Mesangial cell (primary cell): ENCODE results near the gene RPL11. TPM values are rescaled to one million over a fixed set of nuclear protein-coding genes. Genes with fewer than 3 reads are reported as not detected.

Source experiments
- total RNA-seq: library from RNA; depleted of rRNA; stranded (reverse); fragments of >200 nt; gene quantifications from 2 replicates; pipeline ENCODE4 v1.2.3, GENCODE V29; 2015

Gene RPL11
- 532 and 556 TPM in 2 replicates for total RNA-seq

GRCh38 chr1:23691499-23692307 is at the start of gene RPL11:
RPL11 (plus strand) TSS chr1:23691806; CDS start chr1:23691824, 18 bp downstream.

GRCh38 chr1:23743287-23744152 is 51.9 kb downstream of the RPL11 start, which contains the start of gene ELOA:
ELOA (plus strand) TSS chr1:23743471; CDS start chr1:23743504, 33 bp downstream.

Other genes with a start within 250 kb of the RPL11 start
- gene ASAP3, start 207.6 kb upstream of the RPL11 start, total RNA-seq, result 6.8 and 14.5 TPM in 2 replicates
- gene E2F2, start 160.6 kb upstream of the RPL11 start, total RNA-seq, result 0.51 and 3.6 TPM in 2 replicates
- gene ID3, start 132.3 kb upstream of the RPL11 start, total RNA-seq, result 156 and 186 TPM in 2 replicates
- 14.2 and 22.8 TPM in 2 replicates for gene ELOA, start 51.7 kb downstream of the RPL11 start, total RNA-seq
- gene PITHD1, start 86.6 kb downstream of the RPL11 start, total RNA-seq, result 24.8 and 38.8 TPM in 2 replicates
- gene LYPLA2, start 99.3 kb downstream of the RPL11 start, total RNA-seq, result 124 and 149 TPM in 2 replicates
- gene GALE, start 108.9 kb downstream of the RPL11 start, total RNA-seq, result 88.9 and 107 TPM in 2 replicates
- gene HMGCL, start 133.6 kb downstream of the RPL11 start, total RNA-seq, result 24.8 and 61.7 TPM in 2 replicates
- gene FUCA1, start 176.5 kb downstream of the RPL11 start, total RNA-seq, result 21.7 and 54.1 TPM in 2 replicates
- not detected in 2 replicates for gene CNR2, start 221.6 kb downstream of the RPL11 start, total RNA-seq